B cell (primary cell): Measurements from ENCODE around the gene GAK. TPM values are rescaled to one million over a fixed set of nuclear protein-coding genes. Genes with fewer than 3 reads are reported as not detected.

Experiments used
- ATAC-seq: fragments of 200-7000 bp; cut with Tn5 transposase; one replicate; pipeline ENCODE4 v1.10.0; 2021; ENCODE audit warnings: low read depth, mild to moderate bottlenecking, moderate number of reproducible peaks, moderate library complexity
- CTCF ChIA-PET: fragments of 350-600 bp; sonication (Branson Sonifier 250); formaldehyde crosslinking; loops from one replicate; lab custom pipeline; 2021; ENCODE audit warnings: antibody characterized with exemption, inconsistent platforms; lab: Charles Lee
- POLR2A ChIA-PET: fragments of 350-600 bp; sonication (Branson Sonifier 250); formaldehyde crosslinking; loops from one replicate; lab custom pipeline; 2021; ENCODE audit warnings: antibody characterized with exemption; lab: Charles Lee
- DNase-seq: peaks from one replicate; pipeline ENCODE4 v3.0.0; 2013
- H2AFZ ChIP-seq: 2 replicates; pipeline ENCODE4 v1.6.1; 2012; ENCODE audit warnings: mild to moderate bottlenecking, low read depth, low read length; ENCODE audit not compliant: insufficient read depth, poor library complexity, severe bottlenecking
- H3K27ac ChIP-seq, 2 donors: 1 replicate in 1 of 2; 2 replicates in 1 of 2; pipeline ENCODE4 v1.5.1; 2012 to 2013; ENCODE audit warnings: low read length in 2 of 2, mild to moderate bottlenecking in 2 of 2, moderate library complexity in 1 of 2
- H3K27me3 ChIP-seq, 4 experiments: fragments of 200-600 bp in 1 of 4; sonication (generic) in 1 of 4; replicated peaks in 1 of 4; 1 replicate in 2 of 4; 2 replicates in 2 of 4; pipeline versions ENCODE4 v1.6.1 to v1.7.0; 2013 to 2016; ENCODE audit warnings: low read length in 3 of 4, mild to moderate bottlenecking in 2 of 4, mixed read lengths in 1 of 4, moderate library complexity in 1 of 4; ENCODE audit not compliant: insufficient read depth in 4 of 4, control insufficient read depth in 3 of 4; ENCODE audit errors: control extremely low read depth in 1 of 4
- H3K36me3 ChIP-seq, 2 experiments: replicated peaks in 1 of 2; 1 replicate in 1 of 2; 2 replicates in 1 of 2; pipeline versions ENCODE4 v1.6.1 to v1.7.1; 2013; ENCODE audit warnings: low read length in 1 of 2; ENCODE audit not compliant: insufficient read depth in 2 of 2, control insufficient read depth in 1 of 2; ENCODE audit errors: control extremely low read depth in 1 of 2, extremely low read depth in 1 of 2
- H3K4me1 ChIP-seq, 2 donors: fragments of 200-600 bp in 1 of 2; sonication (generic) in 1 of 2; 1 replicate in 1 of 2; 2 replicates in 1 of 2; pipeline versions ENCODE4 v1.5.1 to v1.6.1; 2013 to 2017; ENCODE audit warnings: low read length in 2 of 2; ENCODE audit not compliant: control insufficient read depth in 2 of 2, insufficient read depth in 2 of 2
- H3K4me2 ChIP-seq: replicated peaks from 2 replicates; pipeline ENCODE3; 2012; ENCODE audit warnings: mild to moderate bottlenecking, low read depth, low read length; ENCODE audit not compliant: poor library complexity, severe bottlenecking
- H3K4me3 ChIP-seq, 5 experiments: fragments of 200-600 bp in 1 of 5; sonication (generic) in 1 of 5; 1 replicate in 3 of 5; 2 replicates in 2 of 5; pipeline versions ENCODE4 v1.5.1 to v1.7.0; 2011 to 2016; ENCODE audit warnings: low read length in 4 of 5, mild to moderate bottlenecking in 4 of 5, low read depth in 2 of 5, control low read depth in 1 of 5, moderate library complexity in 1 of 5; ENCODE audit not compliant: insufficient read depth in 1 of 5; ENCODE audit errors: control extremely low read depth in 1 of 5, extremely low read depth in 1 of 5
- H3K79me2 ChIP-seq: fragments of 200-600 bp; sonication (generic); one replicate; pipeline ENCODE4 v1.6.0; 2016; ENCODE audit warnings: low read length; ENCODE audit not compliant: control insufficient read depth, insufficient read depth
- H3K9ac ChIP-seq: fragments of 200-600 bp; sonication (generic); 2 replicates; pipeline ENCODE4 v1.6.1; 2017; ENCODE audit warnings: mild to moderate bottlenecking, low read length, moderate library complexity
- H3K9me3 ChIP-seq, 3 donors: one replicate each; pipeline versions ENCODE4 v1.6.1 to v1.7.1; 2013; ENCODE audit warnings: low read length in 2 of 3; ENCODE audit not compliant: control insufficient read depth in 2 of 3, insufficient read depth in 1 of 3; ENCODE audit errors: control extremely low read depth in 1 of 3
- H4K20me1 ChIP-seq: 2 replicates; pipeline ENCODE4 v1.6.0; 2012; ENCODE audit warnings: mild to moderate bottlenecking, low read length; ENCODE audit not compliant: insufficient read depth, control insufficient read depth, poor library complexity, severe bottlenecking
- H3K27ac Mint-ChIP-seq: one replicate; pipeline ENCODE4 v1.8.0; 2021; ENCODE audit warnings: mixed read lengths
- H3K27me3 Mint-ChIP-seq: one replicate; pipeline ENCODE4 v1.8.0; 2021; ENCODE audit warnings: mixed read lengths
- H3K4me1 Mint-ChIP-seq: one replicate; pipeline ENCODE4 v1.8.0; 2021; ENCODE audit warnings: mixed read lengths
- H3K4me3 Mint-ChIP-seq: one replicate; pipeline ENCODE4 v1.8.0; 2021; ENCODE audit warnings: mixed read lengths
- H3K9me3 Mint-ChIP-seq: one replicate; pipeline ENCODE4 v1.8.0; 2022; ENCODE audit warnings: mixed read lengths; ENCODE audit not compliant: insufficient read depth
- EZH2 ChIP-seq: IDR thresholded peaks from 2 replicates; pipeline ENCODE4 v1.6.1; 2012; ENCODE audit warnings: borderline replicate concordance, low read depth, mild to moderate bottlenecking, moderate library complexity, low read length; ENCODE audit not compliant: insufficient read depth, poor library complexity, severe bottlenecking
- WGBS: methylation state at CpG from one replicate; pipeline ENCODE4 v1.1.5; 2013; ENCODE audit warnings: missing lambda C conversion rate; ENCODE audit not compliant: insufficient coverage; 5-methylcytosine and 5-hydroxymethylcytosine counted together
- intact Hi-C: fragments of 100-400 bp; cut with micrococcal nuclease; formaldehyde crosslinking; loops from one replicate; pipeline ENCODE4 v1.10.0; 2022
- polyA plus RNA-seq: library from polyadenylated mRNA; depleted of rRNA; stranded (reverse); fragments of >200 nt; gene quantifications from 2 replicates; pipeline ENCODE4 v1.2.3, GENCODE V29; 2012
- total RNA-seq, 2 donors: library from RNA; stranded (reverse); fragments of 120-200 nt in 1 of 2; gene quantifications; 1 replicate in 1 of 2; 2 replicates in 1 of 2; pipeline versions ENCODE4 v1.2.3 to v1.2.4, GENCODE V29; 2013 to 2022
- TF ChIP-seq, protein P1 (sequence below): fragments of 200-600 bp; IDR thresholded peaks from one replicate; pipeline ENCODE4 v1.8.0; 2022; ENCODE audit warnings: antibody characterized with exemption, mild to moderate bottlenecking

The GAK gene
- total and polyA plus RNA-seq, 2 donors (not counting 1 experiment from before 2014, with no cell fraction given) = 113 to 283 TPM

DNA sequence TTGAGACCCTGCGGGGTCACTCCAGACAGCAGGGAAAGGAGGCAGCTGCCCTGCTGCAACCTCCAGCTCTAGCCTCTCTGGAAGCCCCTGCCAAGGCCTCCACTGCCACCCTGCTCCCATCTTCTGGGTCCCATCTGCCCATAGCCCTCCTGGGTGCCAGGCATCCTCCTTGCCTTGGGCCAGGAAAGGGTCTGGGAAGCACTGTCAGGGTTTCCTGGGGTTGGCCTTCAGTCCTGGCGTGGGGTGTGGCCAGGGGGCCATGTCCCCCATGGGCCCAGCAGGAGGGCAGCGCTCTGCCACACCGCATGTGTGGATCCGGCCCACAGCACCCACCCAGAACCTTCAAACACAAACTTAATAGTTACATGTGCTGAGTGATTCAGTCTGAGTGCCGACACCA lies 102.8 kb downstream of the GAK start:
- peaks cover 13 to 18% of the 10 kb centered on the region in 2 donors for H3K4me1 ChIP-seq
- H2AFZ ChIP-seq = no peak overlapping the region
- H3K4me3 ChIP-seq = no peak overlapping the region
- H3K27ac ChIP-seq = no peak overlapping the region
- H3K27me3 ChIP-seq = peaks cover 0 to 51% (median 18%) of the 10 kb centered on the region in 4 experiments
- intact Hi-C loops = no loop called here
- H3K27ac Mint-ChIP-seq = no peak overlapping the region
- CTCF ChIA-PET = no interaction called here
- no peaks in the 10 kb centered on the region for H3K36me3 ChIP-seq
- H3K9me3 ChIP-seq = peaks cover 0 to 42% (median 2%) of the 10 kb centered on the region in 3 donors
- WGBS = 95% methylated on average over 2 of the region's 6 CpGs
- POLR2A ChIA-PET = interaction anchor here (0.5 kb wide), 1 partner anchor 93 kb away, joined by 3 read pairs; no protein-coding TSS in a partner anchor
- DNase-seq = no peak
- no peaks in the 10 kb centered on the region for H3K79me2 ChIP-seq
- H3K4me2 ChIP-seq = no peak overlapping the region
- peaks cover 7% of the 10 kb centered on the region for H3K4me1 Mint-ChIP-seq
- no peak for TF ChIP-seq EZH2
- TF ChIP-seq, protein P1, sequence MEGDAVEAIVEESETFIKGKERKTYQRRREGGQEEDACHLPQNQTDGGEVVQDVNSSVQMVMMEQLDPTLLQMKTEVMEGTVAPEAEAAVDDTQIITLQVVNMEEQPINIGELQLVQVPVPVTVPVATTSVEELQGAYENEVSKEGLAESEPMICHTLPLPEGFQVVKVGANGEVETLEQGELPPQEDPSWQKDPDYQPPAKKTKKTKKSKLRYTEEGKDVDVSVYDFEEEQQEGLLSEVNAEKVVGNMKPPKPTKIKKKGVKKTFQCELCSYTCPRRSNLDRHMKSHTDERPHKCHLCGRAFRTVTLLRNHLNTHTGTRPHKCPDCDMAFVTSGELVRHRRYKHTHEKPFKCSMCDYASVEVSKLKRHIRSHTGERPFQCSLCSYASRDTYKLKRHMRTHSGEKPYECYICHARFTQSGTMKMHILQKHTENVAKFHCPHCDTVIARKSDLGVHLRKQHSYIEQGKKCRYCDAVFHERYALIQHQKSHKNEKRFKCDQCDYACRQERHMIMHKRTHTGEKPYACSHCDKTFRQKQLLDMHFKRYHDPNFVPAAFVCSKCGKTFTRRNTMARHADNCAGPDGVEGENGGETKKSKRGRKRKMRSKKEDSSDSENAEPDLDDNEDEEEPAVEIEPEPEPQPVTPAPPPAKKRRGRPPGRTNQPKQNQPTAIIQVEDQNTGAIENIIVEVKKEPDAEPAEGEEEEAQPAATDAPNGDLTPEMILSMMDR = no peak
- no peak overlapping the region for H3K9ac ChIP-seq
- no peaks in the 10 kb centered on the region for H3K9me3 Mint-ChIP-seq
- H3K27me3 Mint-ChIP-seq = peaks cover 20% of the 10 kb centered on the region
- H4K20me1 ChIP-seq = no peaks in the 10 kb centered on the region
- no peak overlapping the region for H3K4me3 Mint-ChIP-seq
- no peak for ATAC-seq

GRCh38 chr4:828641-829271 lies 103.4 kb downstream of the GAK start:
- Mint-ChIP-seq H3K27ac (no peak overlapping the region), H3K27me3 (peaks cover 21% of the 10 kb centered on the region), H3K4me1 (peaks cover 7% of the 10 kb centered on the region), H3K9me3 (no peaks in the 10 kb centered on the region), H3K4me3 (no peak overlapping the region)
- WGBS = 71% methylated on average over 15 of the region's 16 CpGs
- Histone ChIP-seq H3K27me3 (peaks cover 0 to 57% (median 22%) of the 10 kb centered on the region in 4 experiments), H3K4me1 (peaks cover 18% of the 10 kb centered on the region in 2 donors), H2AFZ (no peak overlapping the region), H3K9me3 (peaks cover 0 to 47% (median 2%) of the 10 kb centered on the region in 3 donors), H3K9ac (no peak overlapping the region), H3K4me3 (no peak overlapping the region), H4K20me1 (no peaks in the 10 kb centered on the region), H3K36me3 (no peaks in the 10 kb centered on the region), H3K79me2 (no peaks in the 10 kb centered on the region), H3K4me2 (no peak overlapping the region), H3K27ac (no peak overlapping the region)
- CTCF ChIA-PET = no interaction called here
- ATAC-seq (no peak), DNase-seq (no peak)
- POLR2A ChIA-PET = no interaction called here
- intact Hi-C loops = no loop called here
- TF ChIP-seq, protein P1 = no peak
- TF ChIP-seq EZH2 = no peak
